ENCODE data around the gene MATK.

The MATK gene

GRCh38 chr19:3774621-3775373 lies 11.4 kb downstream of the MATK start:
- DNase-seq (ENCODE audit: extremely low read depth, low read depth), result no peak
- TF ChIP-seq CTCF (IDR thresholded peaks at IDR 0.05; ENCODE audit: low read depth, low read length), result no peak

- no peak for TF ChIP-seq CTCF (IDR thresholded peaks at IDR 0.05; ENCODE audit: low read depth, low read length)
- DNase-seq (ENCODE audit: extremely low read depth, low read depth), result no peak
These were observed 12.2 kb downstream of the MATK start for GRCh38 chr19:3773814-3774515.

GRCh38 chr19:3771906-3772455 lies 14.2 kb downstream of the MATK start, which contains the start of gene RAX2:
RAX2 (minus strand) TSS chr19:3772228; CDS start chr19:3771742, 486 bp downstream.
- DNase-seq (ENCODE audit: extremely low read depth, low read depth), result no peak
- TF ChIP-seq CTCF (IDR thresholded peaks at IDR 0.05; ENCODE audit: low read depth, low read length), result no peak

GRCh38 chr19:3771000-3771905 lies 14.9 kb downstream of the MATK start:
- no peak for DNase-seq (ENCODE audit: extremely low read depth, low read depth)
- TF ChIP-seq CTCF (IDR thresholded peaks at IDR 0.05; ENCODE audit: low read depth, low read length), result no peak

- DNase-seq (ENCODE audit: extremely low read depth, low read depth), result no peak
- TF ChIP-seq CTCF (IDR thresholded peaks at IDR 0.05; ENCODE audit: low read depth, low read length), result no peak
These were observed 15.8 kb downstream of the MATK start for GRCh38 chr19:3770136-3770999.

- no peak for TF ChIP-seq CTCF (IDR thresholded peaks at IDR 0.05; ENCODE audit: low read depth, low read length)
- DNase-seq (ENCODE audit: extremely low read depth, low read depth), result no peak
These were observed 16.7 kb downstream of the MATK start for GRCh38 chr19:3769494-3769893.

All from AG09319 (cell line).